Right lobe of liver (tissue), 4 donors: ENCODE data around the gene GGA1.

Experiments
- CTCF ChIP-seq, 4 donors: fragments of 200-600 bp in 3 of 4; fragments of 450-650 bp in 1 of 4; IDR thresholded peaks; one replicate each; pipeline versions ENCODE4 v1.5.1 to v1.8.0; 2016 to 2022; ENCODE audit warnings: antibody characterized with exemption in 4 of 4, mild to moderate bottlenecking in 2 of 4
- POLR2A ChIP-seq: fragments of 450-650 bp; IDR thresholded peaks from one replicate; pipeline ENCODE4 v1.6.1; 2017; ENCODE audit warnings: antibody characterized with exemption, mild to moderate bottlenecking
- donor health status: DM: no; HTN: no; CAD: no.
- donor health status: DM: no; HTN: no; CAD: no.
- donor health status: DM: no; HTN: yes; CAD: no.

- TF ChIP-seq CTCF (IDR thresholded peaks at IDR 0.05) (no peak), POLR2A (no peak)
Measured at GRCh38 chr22:37635157-37635556, 26.5 kb downstream of the GGA1 start.
